ENCODE measurements around the gene FCGBP. TPM values are rescaled to one million over a fixed set of nuclear protein-coding genes. Genes with fewer than 3 reads are reported as not detected.

The FCGBP gene
- 3.3 and 4.7 TPM in 2 replicates for total RNA-seq

DNA sequence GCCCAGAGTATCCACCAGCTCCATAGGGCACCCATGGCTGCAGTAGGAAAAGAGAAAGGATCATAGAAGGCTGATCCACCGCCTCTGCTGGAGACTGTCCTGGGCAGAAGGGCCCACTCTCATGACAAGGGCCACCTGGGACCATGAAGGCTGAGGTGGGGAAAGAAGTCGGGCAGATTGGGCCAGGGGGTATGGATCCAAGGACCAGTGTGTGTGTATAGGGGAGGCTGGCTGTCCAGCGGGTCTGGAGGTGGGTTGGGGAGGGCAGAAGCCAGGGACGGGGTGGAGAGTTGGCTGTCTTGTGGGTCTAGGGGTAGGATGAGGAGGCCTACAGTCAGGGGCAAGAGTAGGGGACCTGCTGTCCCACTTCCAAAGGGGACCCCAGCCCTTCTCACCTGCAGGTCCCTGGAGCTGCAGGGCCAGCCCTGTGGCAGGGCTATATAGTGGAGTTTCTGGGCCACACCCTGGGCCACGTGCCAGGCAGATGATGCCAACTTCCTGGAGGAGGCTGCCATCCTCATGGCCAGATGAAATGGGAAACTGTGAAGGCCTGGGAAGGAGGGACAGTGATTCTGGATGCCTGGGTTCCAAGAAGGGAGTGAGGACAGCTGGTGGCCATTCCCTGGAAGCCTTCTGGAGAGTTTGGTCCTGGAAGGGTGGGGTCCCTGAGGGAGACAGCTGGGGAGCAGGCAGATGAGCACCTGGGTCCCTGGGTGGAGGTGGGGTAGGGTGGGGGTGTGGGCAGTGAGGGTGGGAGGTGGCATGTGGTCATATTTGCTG lies at the start of gene FCGBP:
Gene FCGBP, minus strand, starts transcription at position 51 of the 780 bp plus-strand sequence.
- Mint-ChIP-seq H3K9me3 (peaks cover 10% of the 10 kb centered on the region), H3K36me3 (ENCODE audit: low read depth) (peaks cover 4% of the 10 kb centered on the region), H3K27me3 (peaks cover 2% of the 10 kb centered on the region), H3K4me1 (peaks cover 35% of the 10 kb centered on the region), H3K4me3 (peak within 1 kb of the TSS; percentile 31), H3K27ac (peak within 1 kb of the TSS; percentile 84)
- intact Hi-C loops (cut with micrococcal nuclease) = no loop called here
- DNase-seq = no peak

DNA sequence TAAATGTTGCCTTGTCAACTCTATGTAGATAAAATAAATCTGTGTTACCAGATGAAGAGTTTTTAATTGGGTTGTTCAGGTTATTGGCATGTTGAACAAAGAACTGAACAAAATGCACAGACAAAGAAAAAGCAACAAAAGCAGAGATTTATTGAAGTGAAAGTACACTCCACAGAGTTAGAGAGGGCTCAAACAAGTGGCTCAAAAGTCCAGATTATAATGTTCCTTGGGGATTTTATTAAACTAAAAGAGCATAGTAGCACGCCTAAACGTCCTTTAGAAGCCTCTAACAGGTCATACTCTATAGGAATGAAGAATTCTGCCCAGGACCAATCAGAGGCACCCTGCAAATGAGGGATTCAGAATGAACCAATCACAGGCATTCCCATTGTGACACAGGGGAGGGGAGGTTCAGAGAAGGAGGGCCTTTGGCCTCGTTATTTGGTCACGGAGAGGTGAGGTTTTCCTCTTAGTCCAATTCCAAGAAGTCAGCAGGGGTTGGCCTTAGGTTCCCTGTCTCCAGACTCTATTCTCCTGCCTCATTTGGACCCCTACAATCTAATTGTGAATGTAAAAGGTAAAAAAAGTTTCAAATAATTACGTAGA lies 49.4 kb upstream of the FCGBP start:
- H3K27me3 Mint-ChIP-seq = no peaks in the 10 kb centered on the region
- DNase-seq = no peak
- intact Hi-C loops (cut with micrococcal nuclease) = no loop called here
- peaks cover 32% of the 10 kb centered on the region for H3K9me3 Mint-ChIP-seq
- no peak overlapping the region for H3K27ac Mint-ChIP-seq
- H3K4me1 Mint-ChIP-seq = peaks cover 2% of the 10 kb centered on the region
- peaks cover 83% of the 10 kb centered on the region for H3K36me3 Mint-ChIP-seq (ENCODE audit: low read depth)
- H3K4me3 Mint-ChIP-seq = no peak overlapping the region

DNA sequence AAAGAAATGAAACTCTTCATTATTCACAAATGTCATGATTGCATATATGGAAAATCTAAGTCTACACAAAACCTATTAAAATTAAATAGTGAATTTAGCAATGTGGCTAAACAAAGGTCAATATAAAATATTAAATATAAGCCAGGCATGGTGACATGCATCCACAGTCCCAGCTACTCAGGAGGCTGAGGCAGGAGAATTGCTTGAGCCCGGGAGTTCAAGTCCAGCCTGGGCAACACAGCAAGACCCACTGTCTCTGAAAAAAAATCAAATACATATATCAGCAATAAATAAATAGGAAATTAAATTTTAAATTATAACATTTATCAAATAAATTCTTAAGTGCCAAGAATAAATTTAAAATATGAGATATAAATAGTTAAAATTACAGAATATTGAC lies 48.4 kb upstream of the FCGBP start:
- no peak overlapping the region for H3K4me3 Mint-ChIP-seq
- H3K36me3 Mint-ChIP-seq (ENCODE audit: low read depth) = peaks cover 88% of the 10 kb centered on the region
- no peak for DNase-seq
- no peak overlapping the region for H3K27ac Mint-ChIP-seq
- H3K4me1 Mint-ChIP-seq = peaks cover 2% of the 10 kb centered on the region
- no peaks in the 10 kb centered on the region for H3K27me3 Mint-ChIP-seq
- intact Hi-C loops (cut with micrococcal nuclease) = no loop called here
- peaks cover 31% of the 10 kb centered on the region for H3K9me3 Mint-ChIP-seq

DNA sequence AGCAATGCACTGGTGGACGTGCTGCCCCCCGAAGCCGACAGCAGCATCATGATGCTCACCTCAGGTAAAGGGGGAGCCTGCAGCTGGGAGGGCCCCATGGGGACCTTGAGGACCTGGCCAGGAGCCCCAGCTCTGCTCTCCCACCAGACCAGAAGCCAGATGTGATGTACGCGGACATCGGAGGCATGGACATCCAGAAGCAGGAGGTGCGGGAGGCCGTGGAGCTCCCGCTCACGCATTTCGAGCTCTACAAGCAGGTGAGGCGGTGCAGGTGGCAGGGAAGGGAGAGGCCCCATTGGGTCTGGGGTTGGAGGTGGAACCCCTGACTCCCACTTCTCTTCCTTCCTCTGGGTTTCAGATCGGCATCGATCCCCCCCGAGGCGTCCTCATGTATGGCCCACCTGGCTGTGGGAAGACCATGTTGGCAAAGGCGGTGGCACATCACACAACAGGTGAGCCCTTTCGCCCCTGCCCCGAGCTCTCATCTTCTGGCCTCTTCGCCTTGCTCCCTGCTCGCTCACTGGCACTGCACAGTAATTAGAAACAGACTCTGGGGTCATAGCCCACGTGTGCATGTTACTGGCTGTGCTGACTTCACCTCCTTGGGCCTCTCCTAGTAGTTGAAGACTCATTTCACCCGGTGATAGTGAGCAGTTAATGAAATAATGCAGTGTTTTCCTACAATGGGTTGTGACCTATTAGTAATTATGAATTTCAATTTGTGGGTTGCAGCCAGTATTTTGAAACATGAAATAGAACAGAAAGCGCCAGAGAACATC lies 40.1 kb upstream of the FCGBP start:
- H3K27me3 Mint-ChIP-seq = no peaks in the 10 kb centered on the region
- peaks cover 76% of the 10 kb centered on the region for H3K36me3 Mint-ChIP-seq (ENCODE audit: low read depth)
- H3K27ac Mint-ChIP-seq = no peak overlapping the region
- no peaks in the 10 kb centered on the region for H3K9me3 Mint-ChIP-seq
- no peak for DNase-seq
- no peak overlapping the region for H3K4me3 Mint-ChIP-seq
- peaks cover 38% of the 10 kb centered on the region for H3K4me1 Mint-ChIP-seq
- intact Hi-C loops (cut with micrococcal nuclease) = loop anchor here (5.0 kb wide), 2 partner anchors 67 to 468 kb away; partner anchors contain the start of gene SERTAD3

DNA sequence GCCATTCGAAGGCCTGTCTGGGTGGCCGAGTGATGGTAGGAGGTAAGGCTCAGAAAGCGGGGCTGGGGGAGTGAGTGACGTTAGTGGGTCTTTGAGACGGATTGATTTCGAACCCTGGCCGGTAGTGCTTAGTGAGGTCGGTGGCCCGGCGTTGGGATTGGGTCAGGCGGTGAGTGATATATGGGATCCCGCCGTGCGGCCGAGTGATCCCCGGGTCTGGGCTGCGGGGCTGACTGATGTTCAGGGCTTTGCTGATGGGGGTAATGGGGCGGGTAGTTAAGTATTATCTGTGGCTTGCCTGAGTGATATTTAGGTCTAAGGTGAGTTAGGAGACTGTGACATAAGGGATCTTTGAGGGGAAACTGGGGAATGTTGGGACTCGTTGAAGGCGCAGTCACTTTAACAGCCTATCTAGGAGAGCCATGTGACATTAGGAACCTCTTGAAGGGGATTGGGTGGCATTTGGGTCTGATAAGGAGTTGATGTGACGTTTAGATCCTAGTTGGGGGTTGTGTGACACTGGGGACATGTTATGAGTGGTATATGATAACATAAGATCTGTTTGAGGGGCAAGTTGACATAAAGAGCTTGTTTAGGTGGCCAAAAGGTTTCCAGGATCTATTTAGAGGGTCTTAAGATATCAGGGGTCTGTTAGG lies 37.1 kb upstream of the FCGBP start:
- Mint-ChIP-seq H3K4me3 (peak overlapping the region; percentile 95), H3K27ac (peak overlapping the region; percentile 98), H3K4me1 (peaks cover 57% of the 10 kb centered on the region), H3K27me3 (no peaks in the 10 kb centered on the region), H3K36me3 (ENCODE audit: low read depth) (peaks cover 61% of the 10 kb centered on the region), H3K9me3 (no peaks in the 10 kb centered on the region)
- intact Hi-C loops (cut with micrococcal nuclease) = loop anchor here (1.0 to 5.0 kb wide), 10 partner anchors 26 to 1121 kb away; partner anchors contain the start of genes FBL, SERTAD3, ZNF546 and ZNF780A
- no peak for DNase-seq

DNA sequence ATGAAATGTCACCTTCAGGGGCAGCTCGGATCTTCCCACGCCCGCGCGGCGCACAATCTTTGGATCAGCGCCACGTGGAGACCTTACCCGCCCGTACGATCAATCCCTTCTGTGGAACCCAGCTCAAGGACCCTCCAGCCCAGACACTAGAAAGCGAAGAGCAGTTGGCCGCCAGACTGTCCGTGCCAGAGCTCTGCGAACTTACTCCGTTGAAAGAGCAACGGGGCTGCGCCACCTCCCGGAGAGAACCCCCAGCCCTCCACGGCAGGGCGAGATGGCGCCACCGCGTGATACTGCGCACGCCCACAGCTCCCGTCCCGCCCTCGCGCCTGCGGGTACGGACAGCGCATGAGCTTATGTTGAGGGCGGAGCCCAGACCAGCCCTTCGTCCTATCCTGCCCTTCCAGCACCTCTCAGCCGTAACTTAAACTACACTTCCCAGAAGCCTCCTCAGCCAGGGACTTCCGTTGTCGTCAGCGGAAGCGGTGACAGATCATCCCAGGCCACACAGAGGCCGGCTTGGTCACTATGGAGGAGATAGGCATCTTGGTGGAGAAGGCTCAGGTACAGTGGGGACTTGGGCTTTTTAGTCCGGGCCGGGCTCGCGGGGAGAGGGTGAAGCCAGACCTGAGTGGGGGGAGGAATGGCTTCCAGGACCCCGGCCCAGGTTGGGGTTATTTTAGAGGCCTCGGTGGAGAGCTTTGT lies 36.4 kb upstream of the FCGBP start, which contains the start of gene PSMC4:
Gene PSMC4, plus strand, starts transcription at position 491 of the 705 bp plus-strand sequence. Its CDS starts 38 bp downstream, at position 529.
- no peaks in the 10 kb centered on the region for H3K9me3 Mint-ChIP-seq
- H3K27me3 Mint-ChIP-seq = no peaks in the 10 kb centered on the region
- peak within 1 kb of the TSS; percentile 95 for H3K4me3 Mint-ChIP-seq
- peak; percentile 100 for DNase-seq
- intact Hi-C loops (cut with micrococcal nuclease) = loop anchor here (1.0 to 5.0 kb wide), 11 partner anchors 11 to 1120 kb away; partner anchors contain the start of genes FBL, SERTAD3, ZNF546 and ZNF780A
- peaks cover 57% of the 10 kb centered on the region for H3K36me3 Mint-ChIP-seq (ENCODE audit: low read depth)
- peaks cover 57% of the 10 kb centered on the region for H3K4me1 Mint-ChIP-seq
- H3K27ac Mint-ChIP-seq = peak within 1 kb of the TSS; percentile 98

DNA sequence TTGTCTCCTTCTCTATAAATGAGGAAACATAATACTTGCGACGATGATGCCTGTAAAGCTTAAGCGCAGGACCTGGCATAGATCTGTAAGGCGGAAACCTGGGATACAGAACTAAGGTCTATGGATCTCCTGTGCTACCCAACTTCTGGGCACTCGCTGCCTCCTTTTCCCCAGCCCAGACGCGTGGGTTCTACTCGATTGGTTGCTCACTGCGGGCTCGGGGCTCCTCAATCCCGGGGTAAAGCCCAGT lies 35.9 kb upstream of the FCGBP start:
- H3K27ac Mint-ChIP-seq = peak overlapping the region; percentile 98
- no peak for DNase-seq
- no peaks in the 10 kb centered on the region for H3K9me3 Mint-ChIP-seq
- H3K4me3 Mint-ChIP-seq = peak overlapping the region; percentile 95
- no peaks in the 10 kb centered on the region for H3K27me3 Mint-ChIP-seq
- intact Hi-C loops (cut with micrococcal nuclease) = loop anchor here (1.0 to 5.0 kb wide), 7 partner anchors 10 to 1120 kb away; partner anchors contain the start of genes FBL, SERTAD3 and ZNF780B
- H3K36me3 Mint-ChIP-seq (ENCODE audit: low read depth) = peaks cover 52% of the 10 kb centered on the region
- H3K4me1 Mint-ChIP-seq = peaks cover 55% of the 10 kb centered on the region

DNA sequence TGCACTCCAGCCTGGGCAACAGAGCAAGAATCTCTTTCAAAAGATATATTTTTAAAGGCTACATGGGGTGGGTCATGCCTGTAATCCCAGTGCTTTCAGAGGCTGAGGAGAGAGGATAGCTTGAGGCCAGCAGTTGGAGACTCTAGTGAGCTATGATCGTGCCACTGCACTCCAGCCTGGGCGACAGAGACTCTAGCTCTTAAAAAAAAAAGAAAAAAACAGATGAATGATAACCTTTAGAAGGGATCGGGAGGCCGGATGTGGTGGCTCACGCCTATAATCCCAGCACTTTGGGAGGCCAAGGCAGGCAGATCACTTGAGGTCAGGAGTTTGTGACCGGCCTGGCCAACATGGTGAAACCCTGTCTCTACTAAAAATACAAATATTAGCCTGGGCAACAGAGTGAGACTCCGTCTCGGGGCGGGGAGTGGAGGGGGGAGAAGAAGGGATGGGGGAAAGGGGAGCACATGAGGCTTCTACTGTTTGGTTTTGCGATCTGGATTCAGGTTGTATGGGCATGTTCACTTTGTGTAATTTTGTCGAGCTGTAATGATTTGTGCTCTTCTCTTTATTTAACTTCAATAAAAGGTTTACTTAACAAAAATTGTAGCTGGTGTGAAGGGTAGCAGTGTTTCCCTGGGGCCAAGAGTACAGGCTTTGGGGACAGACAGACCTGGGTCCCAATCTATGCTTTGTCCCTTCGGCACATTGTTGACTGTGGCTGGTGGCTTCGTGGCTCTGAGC lies 35.4 kb upstream of the FCGBP start:
- H3K9me3 Mint-ChIP-seq = no peaks in the 10 kb centered on the region
- H3K4me1 Mint-ChIP-seq = peaks cover 53% of the 10 kb centered on the region
- intact Hi-C loops (cut with micrococcal nuclease) = loop anchor here (1.0 to 5.0 kb wide), 7 partner anchors 10 to 1119 kb away; partner anchors contain the start of genes FBL, SERTAD3 and ZNF780B
- peak overlapping the region; percentile 98 for H3K27ac Mint-ChIP-seq
- peaks cover 48% of the 10 kb centered on the region for H3K36me3 Mint-ChIP-seq (ENCODE audit: low read depth)
- H3K27me3 Mint-ChIP-seq = no peaks in the 10 kb centered on the region
- peak; percentile 77 for DNase-seq
- peak overlapping the region; percentile 95 for H3K4me3 Mint-ChIP-seq

DNA sequence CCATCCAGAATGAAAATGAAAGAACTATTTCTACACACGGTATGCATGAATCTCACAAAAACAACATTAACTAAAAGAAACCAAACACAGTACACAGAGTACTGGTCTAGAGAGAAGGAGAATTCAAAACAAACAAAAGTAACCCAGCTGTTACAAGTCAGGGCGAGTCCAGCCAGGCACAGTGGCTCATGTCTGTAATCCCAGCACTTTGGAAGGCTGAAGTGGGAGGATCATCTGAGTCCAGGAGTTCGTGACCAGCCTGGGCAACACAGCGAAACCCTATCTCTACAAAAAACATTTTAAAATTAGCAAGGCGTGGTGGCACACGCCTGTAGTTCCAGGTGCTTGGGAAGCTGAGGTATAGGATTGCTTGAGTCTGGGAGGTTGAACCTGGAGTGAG lies 34.8 kb upstream of the FCGBP start:
- Mint-ChIP-seq H3K27me3 (no peaks in the 10 kb centered on the region), H3K27ac (peak overlapping the region; percentile 98), H3K4me1 (peaks cover 51% of the 10 kb centered on the region), H3K4me3 (peak overlapping the region; percentile 95), H3K36me3 (ENCODE audit: low read depth) (peaks cover 42% of the 10 kb centered on the region), H3K9me3 (no peaks in the 10 kb centered on the region)
- no peak for DNase-seq
- intact Hi-C loops (cut with micrococcal nuclease) = no loop called here

DNA sequence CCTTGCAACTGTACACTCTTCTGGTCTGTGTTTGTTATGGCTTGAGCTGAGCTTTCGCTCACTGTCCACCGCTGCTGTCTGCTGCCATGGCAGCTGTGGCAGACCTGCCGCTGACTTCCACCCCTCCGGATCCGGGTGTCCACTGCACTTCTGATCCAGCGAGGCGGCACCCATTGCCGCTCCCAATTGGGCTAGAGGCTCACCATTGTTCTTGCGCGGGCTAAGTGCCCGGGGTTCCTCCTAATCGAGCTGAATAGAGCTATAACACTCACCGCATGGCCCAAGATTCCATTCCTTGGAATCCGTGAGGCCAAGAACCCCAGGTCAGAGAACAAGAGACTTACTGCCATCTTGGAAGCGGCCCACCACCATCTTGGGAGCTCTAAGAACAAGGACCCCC lies 34.4 kb upstream of the FCGBP start:
- DNase-seq = no peak
- Mint-ChIP-seq H3K4me3 (peak overlapping the region; percentile 95), H3K4me1 (peaks cover 51% of the 10 kb centered on the region), H3K36me3 (ENCODE audit: low read depth) (peaks cover 39% of the 10 kb centered on the region), H3K9me3 (no peaks in the 10 kb centered on the region), H3K27me3 (no peaks in the 10 kb centered on the region), H3K27ac (peak overlapping the region; percentile 98)
- intact Hi-C loops (cut with micrococcal nuclease) = no loop called here

DNA sequence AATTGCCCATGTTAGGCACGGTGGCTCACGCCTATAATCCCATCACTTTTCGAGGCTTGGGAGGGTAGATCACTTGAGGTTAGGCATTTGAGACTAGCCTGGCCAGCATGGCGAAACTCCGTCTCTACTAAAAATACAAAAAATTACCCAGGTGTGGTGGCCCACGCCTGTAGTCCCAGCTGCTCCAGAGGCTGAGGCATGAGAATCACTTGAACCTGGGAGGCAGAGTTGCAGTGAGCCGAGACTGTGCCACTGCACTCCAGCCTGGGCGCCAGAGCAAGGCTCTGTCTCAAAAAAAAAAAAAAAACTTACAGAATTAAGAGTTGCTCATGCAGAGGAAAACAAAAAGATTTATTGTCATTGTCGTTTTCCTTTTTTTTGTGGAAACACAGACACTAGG lies 33.1 kb upstream of the FCGBP start:
- Mint-ChIP-seq H3K4me3 (no peak overlapping the region), H3K4me1 (peaks cover 48% of the 10 kb centered on the region), H3K36me3 (ENCODE audit: low read depth) (peaks cover 31% of the 10 kb centered on the region), H3K27me3 (no peaks in the 10 kb centered on the region), H3K9me3 (no peaks in the 10 kb centered on the region), H3K27ac (no peak overlapping the region)
- no peak for DNase-seq
- intact Hi-C loops (cut with micrococcal nuclease) = no loop called here

DNA sequence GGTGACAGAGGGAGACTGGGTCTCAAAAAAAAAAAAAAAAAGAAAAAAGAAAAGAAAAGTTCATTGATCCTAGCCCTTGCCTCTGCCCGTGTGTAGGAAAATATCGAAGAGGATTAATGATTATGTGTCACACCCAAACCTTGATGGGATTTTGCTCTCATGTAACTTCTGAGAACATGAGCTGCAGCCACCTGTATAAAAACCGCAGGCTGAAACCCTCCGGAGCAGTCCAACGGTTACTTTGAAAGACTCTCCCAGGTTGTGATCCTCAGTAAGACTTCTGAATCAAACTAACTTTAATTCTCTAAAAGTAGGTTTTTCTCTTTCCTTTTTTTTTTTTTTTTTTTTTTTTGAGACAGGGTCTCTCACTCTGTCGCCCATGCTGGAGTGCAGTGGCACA lies 32.2 kb upstream of the FCGBP start:
- H3K4me1 Mint-ChIP-seq = peaks cover 42% of the 10 kb centered on the region

More for the DNA sequence above, 32.2 kb upstream of the FCGBP start:
- peaks cover 25% of the 10 kb centered on the region for H3K36me3 Mint-ChIP-seq (ENCODE audit: low read depth)
- H3K4me3 Mint-ChIP-seq = no peak overlapping the region
- intact Hi-C loops (cut with micrococcal nuclease) = no loop called here
- H3K9me3 Mint-ChIP-seq = no peaks in the 10 kb centered on the region
- no peak for DNase-seq
- H3K27me3 Mint-ChIP-seq = no peaks in the 10 kb centered on the region
- no peak overlapping the region for H3K27ac Mint-ChIP-seq
